WI38 (cell line): ENCODE results near the gene ADTRP.

Experiments used
- H3K4me3 ChIP-seq: 2 replicates; pipeline ENCODE4 v1.5.1; 2011; ENCODE audit warnings: low read depth, mild to moderate bottlenecking, control low read depth, low read length
- TF ChIP-seq, protein P1 (sequence below): IDR thresholded peaks from 2 replicates; pipeline ENCODE4 v1.5.1; 2012; ENCODE audit warnings: low read depth, mild to moderate bottlenecking, control low read depth, low read length

The ADTRP gene

DNA sequence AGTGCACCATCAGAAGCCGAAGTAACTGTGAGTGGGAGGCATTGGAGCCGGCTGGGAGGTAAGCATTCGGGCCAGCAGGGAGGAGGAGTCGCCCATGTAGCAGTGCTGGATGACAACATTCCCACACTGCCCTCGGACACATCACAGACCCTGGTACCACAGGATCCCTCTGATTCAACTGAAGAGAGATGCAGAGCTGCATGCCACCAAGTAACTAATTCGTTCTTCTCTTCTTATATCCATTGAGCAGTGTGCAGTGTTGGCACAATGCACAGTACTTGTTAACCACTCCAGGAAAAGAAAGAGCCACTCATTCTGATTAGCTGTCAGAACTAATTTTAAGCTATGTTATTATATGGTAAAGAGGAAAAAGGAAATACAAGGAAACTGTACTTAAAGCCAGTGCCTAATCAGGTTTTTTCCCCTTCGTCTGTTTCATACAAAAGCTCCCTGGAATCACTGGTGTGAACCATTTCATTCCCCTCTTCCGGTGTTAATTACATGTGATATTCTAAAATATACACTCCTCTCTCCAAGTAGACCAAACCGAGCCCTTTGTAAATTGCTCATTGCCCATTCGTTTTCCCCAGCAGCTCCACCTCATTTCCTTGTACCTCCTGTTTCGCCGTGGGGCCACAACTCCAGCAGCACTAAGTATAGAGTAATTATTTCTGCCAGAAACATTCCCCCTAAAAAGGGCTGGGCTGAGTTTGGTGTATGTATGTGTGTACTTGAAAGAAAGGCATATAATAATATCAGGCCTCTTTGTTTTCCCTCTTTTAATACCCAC is 32.4 kb upstream of the ADTRP start:
- no peak overlapping the region for H3K4me3 ChIP-seq
- TF ChIP-seq, protein P1, sequence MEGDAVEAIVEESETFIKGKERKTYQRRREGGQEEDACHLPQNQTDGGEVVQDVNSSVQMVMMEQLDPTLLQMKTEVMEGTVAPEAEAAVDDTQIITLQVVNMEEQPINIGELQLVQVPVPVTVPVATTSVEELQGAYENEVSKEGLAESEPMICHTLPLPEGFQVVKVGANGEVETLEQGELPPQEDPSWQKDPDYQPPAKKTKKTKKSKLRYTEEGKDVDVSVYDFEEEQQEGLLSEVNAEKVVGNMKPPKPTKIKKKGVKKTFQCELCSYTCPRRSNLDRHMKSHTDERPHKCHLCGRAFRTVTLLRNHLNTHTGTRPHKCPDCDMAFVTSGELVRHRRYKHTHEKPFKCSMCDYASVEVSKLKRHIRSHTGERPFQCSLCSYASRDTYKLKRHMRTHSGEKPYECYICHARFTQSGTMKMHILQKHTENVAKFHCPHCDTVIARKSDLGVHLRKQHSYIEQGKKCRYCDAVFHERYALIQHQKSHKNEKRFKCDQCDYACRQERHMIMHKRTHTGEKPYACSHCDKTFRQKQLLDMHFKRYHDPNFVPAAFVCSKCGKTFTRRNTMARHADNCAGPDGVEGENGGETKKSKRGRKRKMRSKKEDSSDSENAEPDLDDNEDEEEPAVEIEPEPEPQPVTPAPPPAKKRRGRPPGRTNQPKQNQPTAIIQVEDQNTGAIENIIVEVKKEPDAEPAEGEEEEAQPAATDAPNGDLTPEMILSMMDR = no peak

DNA sequence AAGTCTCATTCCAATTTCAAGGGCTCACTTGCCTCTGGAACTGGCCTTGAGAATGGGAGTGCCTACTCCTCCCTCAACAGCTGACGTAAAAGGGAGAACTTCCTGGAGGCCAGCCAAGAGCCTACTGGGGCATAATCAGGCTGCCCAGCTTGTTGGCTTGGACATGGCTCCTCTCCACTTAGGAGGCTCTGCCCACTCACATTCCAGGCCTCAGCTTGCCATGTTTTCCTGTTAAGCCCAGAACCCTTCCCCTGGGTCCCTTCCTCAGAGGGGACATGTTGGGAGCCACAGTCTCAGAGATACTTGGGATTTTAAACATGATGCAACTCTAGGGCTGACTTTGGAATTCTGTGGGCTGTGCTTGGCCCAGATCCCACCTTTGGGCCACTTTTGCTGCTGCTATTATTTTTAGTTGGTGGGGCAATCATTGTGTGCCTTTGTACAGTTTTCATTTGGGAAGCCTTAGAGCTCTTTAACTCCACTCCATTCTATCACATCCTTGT is 31.5 kb upstream of the ADTRP start:
- no peak overlapping the region for H3K4me3 ChIP-seq
- TF ChIP-seq, protein P1 = no peak

DNA sequence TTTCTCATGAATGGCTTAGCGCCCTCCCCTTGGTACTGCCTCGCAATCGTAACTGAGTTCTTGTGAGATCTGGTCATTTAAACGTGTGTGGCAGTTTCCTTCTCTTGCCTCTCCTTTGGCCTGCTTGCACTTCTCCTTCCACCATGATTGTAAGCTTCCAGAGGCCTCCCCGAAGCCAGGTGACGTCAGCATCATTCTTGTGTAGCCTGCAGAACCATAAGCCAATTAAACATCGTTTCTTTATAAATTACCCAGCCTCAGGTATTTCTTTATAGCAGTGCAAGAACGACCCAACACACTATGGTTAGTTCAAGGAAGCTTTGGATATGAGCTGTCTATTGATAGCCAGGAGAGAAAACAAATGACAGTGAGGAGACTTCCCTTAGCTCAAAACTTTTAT is 29.5 kb upstream of the ADTRP start:
- H3K4me3 ChIP-seq = no peak overlapping the region
- TF ChIP-seq, protein P1 = no peak

DNA sequence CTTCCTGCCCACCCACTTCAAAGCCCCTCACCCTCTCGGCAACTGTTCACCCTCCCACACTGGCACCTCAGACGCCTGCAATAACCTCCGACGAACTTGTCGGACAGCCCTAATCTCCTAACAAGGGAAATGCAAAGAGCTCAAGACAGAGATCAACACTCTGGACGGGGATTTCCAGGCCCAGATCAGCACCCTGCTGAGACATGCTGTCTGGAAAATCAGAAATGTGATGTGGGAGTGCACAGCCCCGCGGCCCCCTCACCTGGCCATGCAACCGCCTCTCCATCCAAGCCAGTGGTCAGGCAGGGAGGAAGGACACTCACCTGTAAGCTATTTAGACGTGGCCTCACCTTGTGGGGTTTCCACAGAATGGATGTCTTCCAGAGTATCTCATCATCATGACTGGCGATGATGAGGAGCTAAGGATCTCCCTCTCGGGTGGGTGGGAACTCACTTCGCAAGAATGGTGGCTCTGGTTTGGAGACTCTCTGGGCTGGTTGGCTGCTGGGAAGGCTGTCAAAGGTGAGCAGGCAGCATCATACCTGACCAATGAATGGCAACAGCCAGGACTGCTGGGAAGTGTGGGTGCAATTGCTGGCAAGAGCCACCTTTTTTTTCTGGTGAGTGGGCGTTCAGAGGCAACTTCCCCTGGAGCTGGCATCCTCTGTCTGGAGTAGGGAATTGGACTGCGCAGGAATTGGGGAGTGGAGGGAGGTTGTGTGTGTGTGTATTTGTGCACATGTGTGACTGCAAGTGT is 28.1 kb upstream of the ADTRP start:
- no peak overlapping the region for H3K4me3 ChIP-seq
- TF ChIP-seq, protein P1 = no peak

DNA sequence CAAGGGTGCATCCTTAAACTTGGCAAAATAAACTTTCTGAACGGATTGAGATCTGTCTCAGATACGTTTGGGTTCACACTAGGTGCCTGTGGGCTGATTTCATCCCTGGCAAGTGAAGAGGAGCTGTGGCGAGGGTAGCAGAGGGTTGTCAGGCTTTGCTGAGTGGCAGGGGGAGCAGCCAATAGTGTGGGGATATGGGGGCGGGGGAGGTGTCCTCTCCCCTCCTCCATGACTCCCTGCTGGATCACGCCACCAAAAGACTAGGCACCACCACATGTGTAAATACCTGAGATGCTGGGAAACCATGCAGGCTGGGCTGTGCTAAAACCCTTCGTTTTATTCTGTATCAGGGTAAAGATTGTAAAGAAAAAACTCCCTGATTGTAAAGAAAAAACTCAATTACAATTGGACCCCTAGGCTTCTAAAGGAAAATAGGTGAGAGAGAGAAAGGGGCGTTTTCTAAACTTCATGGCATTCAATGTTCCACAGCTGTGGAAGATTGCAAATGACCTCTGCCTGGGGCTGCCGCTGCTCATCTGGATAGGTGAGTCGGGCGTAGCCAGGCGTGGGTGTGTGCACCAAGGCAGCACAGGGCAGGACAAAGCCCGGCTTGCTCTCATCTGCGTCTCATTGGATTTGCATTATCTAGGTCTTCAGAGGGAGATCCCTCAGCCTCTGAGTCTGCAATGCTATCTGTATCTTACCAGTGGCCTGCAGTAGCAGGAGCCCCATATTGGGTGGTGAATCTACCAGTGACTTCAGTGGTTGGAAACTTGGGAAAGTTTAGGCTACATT is 26.9 kb upstream of the ADTRP start:
- TF ChIP-seq, protein P1 = no peak
- H3K4me3 ChIP-seq = no peak overlapping the region

DNA sequence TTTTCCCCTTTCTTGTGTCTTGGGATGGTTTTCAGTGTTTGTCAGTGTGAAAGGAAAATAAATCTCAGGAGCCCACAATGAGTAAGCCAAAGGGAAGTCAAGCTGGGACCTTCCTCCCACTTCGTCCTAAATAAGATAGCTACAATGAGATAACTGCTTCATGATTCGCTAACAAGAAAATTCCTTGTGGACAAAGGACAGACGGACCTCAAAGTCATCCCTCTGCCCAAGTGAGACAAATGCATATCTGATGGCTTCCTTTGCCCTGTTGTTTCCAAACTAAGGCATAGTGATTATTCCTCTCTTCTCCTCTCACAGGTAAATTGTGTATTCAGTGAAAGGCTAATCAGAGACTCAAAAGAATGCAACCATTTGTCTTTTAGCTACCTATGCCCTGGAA is 26.1 kb upstream of the ADTRP start:
- no peak overlapping the region for H3K4me3 ChIP-seq
- TF ChIP-seq, protein P1 = no peak
